Activated CD8-positive, alpha-beta T cell treated with anti-CD3 and anti-CD28 coated beads for 36 hours (primary cell): ENCODE data around the gene FBLIM1. TPM values are rescaled to one million over a fixed set of nuclear protein-coding genes. Genes with fewer than 3 reads are reported as not detected.

Experiments
- ATAC-seq: fragments of 200-7000 bp; cut with Tn5 transposase; one replicate; pipeline ENCODE4 v1.10.0; 2021; ENCODE audit warnings: mild to moderate bottlenecking, moderate library complexity
- CTCF ChIA-PET: fragments of 350-600 bp; sonication (Branson Sonifier 250); formaldehyde crosslinking; loops from one replicate; lab custom pipeline; 2021; ENCODE audit warnings: antibody characterized with exemption; lab: Charles Lee
- POLR2A ChIA-PET: fragments of 350-600 bp; sonication (Branson Sonifier 250); formaldehyde crosslinking; loops from one replicate; lab custom pipeline; 2021; ENCODE audit warnings: antibody characterized with exemption; lab: Charles Lee
- DNase-seq: peaks from one replicate; pipeline ENCODE4 v3.0.0-alpha.2; 2020
- H3K27ac Mint-ChIP-seq: one replicate; pipeline ENCODE4 v1.8.0; 2021; ENCODE audit warnings: mild to moderate bottlenecking, mixed read lengths
- H3K27me3 Mint-ChIP-seq: one replicate; pipeline ENCODE4 v1.8.0; 2021; ENCODE audit warnings: mixed read lengths
- H3K36me3 Mint-ChIP-seq: one replicate; pipeline ENCODE4 v1.8.0; 2021; ENCODE audit warnings: low read depth, mixed read lengths
- H3K4me1 Mint-ChIP-seq: one replicate; pipeline ENCODE4 v1.8.0; 2021; ENCODE audit warnings: low read depth, mixed read lengths
- H3K4me3 Mint-ChIP-seq: one replicate; pipeline ENCODE4 v1.8.0; 2021; ENCODE audit warnings: mild to moderate bottlenecking, moderate library complexity, mixed read lengths
- H3K9me3 Mint-ChIP-seq: one replicate; pipeline ENCODE4 v1.8.0; 2021; ENCODE audit warnings: mixed read lengths
- intact Hi-C: fragments of 100-400 bp; cut with micrococcal nuclease; formaldehyde crosslinking; loops from one replicate; pipeline ENCODE4 v1.10.0; 2022
- total RNA-seq, 2 experiments: library from RNA; stranded (reverse); gene quantifications; one replicate each; pipeline ENCODE4 v1.2.3, GENCODE V29; 2021
- TF ChIP-seq, protein P1 (sequence below): fragments of 200-600 bp; IDR thresholded peaks from one replicate; pipeline ENCODE4 v1.8.0; 2022; ENCODE audit warnings: antibody characterized with exemption, mild to moderate bottlenecking

FBLIM1 gene
- total RNA-seq, 2 experiments from 2014 or later: not detected

DNA sequence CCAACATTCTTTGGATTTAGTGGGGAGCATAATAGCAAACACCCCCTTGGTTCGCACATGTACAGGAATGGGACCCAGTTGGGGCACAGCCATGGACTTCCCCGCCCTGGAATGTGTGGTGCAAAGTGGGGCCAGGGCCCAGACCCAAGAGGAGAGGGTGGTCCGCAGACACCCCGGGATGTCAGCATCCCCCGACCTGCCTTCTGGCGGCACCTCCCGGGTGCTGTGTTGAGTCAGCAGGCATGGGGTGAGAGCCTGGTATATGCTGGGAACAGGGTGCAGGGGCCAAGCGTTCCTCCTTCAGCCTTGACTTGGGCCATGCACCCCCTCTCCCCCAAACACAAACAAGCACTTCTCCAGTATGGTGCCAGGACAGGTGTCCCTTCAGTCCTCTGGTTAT is 27.1 kb downstream of the FBLIM1 start:
- ChIA-PET POLR2A (no interaction called here), CTCF (no interaction called here)
- DNase-seq (no peak), ATAC-seq (no peak)
- H3K4me1 Mint-ChIP-seq: no peaks in the 10 kb centered on the region
- no peaks in the 10 kb centered on the region for H3K9me3 Mint-ChIP-seq
- H3K27me3 Mint-ChIP-seq: peaks cover under 1% of the 10 kb centered on the region
- no peak overlapping the region for H3K4me3 Mint-ChIP-seq
- no peak overlapping the region for H3K27ac Mint-ChIP-seq
- intact Hi-C loops: no loop called here
- H3K36me3 Mint-ChIP-seq: no peaks in the 10 kb centered on the region
- TF ChIP-seq, protein P1, sequence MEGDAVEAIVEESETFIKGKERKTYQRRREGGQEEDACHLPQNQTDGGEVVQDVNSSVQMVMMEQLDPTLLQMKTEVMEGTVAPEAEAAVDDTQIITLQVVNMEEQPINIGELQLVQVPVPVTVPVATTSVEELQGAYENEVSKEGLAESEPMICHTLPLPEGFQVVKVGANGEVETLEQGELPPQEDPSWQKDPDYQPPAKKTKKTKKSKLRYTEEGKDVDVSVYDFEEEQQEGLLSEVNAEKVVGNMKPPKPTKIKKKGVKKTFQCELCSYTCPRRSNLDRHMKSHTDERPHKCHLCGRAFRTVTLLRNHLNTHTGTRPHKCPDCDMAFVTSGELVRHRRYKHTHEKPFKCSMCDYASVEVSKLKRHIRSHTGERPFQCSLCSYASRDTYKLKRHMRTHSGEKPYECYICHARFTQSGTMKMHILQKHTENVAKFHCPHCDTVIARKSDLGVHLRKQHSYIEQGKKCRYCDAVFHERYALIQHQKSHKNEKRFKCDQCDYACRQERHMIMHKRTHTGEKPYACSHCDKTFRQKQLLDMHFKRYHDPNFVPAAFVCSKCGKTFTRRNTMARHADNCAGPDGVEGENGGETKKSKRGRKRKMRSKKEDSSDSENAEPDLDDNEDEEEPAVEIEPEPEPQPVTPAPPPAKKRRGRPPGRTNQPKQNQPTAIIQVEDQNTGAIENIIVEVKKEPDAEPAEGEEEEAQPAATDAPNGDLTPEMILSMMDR: no peak

DNA sequence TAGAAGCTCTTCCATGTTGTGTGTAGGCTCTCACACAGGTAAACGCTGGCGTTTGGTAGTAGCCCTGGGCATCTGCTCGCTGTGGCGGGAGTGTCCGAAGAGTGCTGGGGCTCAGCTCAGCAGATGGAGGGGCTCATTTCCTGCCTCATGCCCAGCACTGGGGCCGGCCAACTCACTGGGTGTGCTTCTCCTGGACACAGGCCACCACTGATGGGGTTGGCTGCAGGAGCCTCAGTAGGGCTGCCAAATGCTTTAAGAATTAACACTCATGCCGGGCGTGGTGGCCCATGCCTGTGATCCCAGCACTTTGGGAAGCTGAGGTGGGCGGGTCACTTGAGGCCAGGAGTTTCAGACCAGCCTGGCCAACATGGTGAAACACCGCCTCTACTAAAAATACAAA is 28.0 kb downstream of the FBLIM1 start:
- no peak for DNase-seq
- Mint-ChIP-seq H3K27ac (no peak overlapping the region), H3K27me3 (peaks cover 2% of the 10 kb centered on the region), H3K9me3 (no peaks in the 10 kb centered on the region), H3K4me3 (no peak overlapping the region), H3K36me3 (no peaks in the 10 kb centered on the region), H3K4me1 (no peaks in the 10 kb centered on the region)
- TF ChIP-seq, protein P1: no peak
- no peak for ATAC-seq
- intact Hi-C loops: no loop called here
- POLR2A ChIA-PET: no interaction called here
- CTCF ChIA-PET: interaction anchor here (1.1 kb wide), 1 partner anchor 29 kb away, joined by 5 read pairs; no protein-coding TSS in a partner anchor

DNA sequence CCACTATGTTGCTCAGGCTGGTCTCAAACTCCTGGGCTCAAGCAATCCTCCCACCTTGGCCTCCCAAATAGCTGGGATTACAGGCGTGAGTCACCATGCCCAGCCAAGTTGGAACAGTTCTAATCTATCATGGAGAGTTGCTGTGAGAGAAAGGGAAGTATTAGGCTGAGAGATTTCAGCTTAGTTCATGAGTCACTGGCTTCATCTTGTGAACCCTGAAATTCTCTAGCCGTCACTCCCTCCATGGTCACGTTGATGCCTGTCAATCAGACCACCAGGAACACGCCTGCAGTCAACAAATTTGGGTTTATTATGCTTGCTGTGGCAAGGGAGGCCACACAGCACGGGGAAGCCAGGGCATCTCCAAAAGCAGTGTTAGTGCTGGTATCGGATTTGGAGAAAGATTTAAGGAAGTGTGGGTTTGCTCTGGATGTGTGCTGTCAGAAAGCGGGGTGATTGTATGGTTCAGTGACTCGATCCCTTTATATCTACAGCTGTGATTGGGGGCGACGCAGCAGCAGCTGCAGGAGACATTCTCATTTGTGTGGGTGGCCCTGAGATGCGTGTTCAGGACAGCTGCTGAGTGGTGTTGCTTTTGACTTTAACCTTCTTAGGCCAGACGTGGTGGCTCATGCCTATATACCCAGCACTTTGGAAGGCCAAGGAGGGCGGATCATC is 30.2 kb downstream of the FBLIM1 start:
- Mint-ChIP-seq H3K27ac (no peak overlapping the region), H3K4me1 (peaks cover 2% of the 10 kb centered on the region), H3K36me3 (no peaks in the 10 kb centered on the region), H3K27me3 (peaks cover 2% of the 10 kb centered on the region), H3K4me3 (no peak overlapping the region), H3K9me3 (no peaks in the 10 kb centered on the region)
- DNase-seq (no peak), ATAC-seq (no peak)
- TF ChIP-seq, protein P1: no peak
- POLR2A ChIA-PET: no interaction called here
- intact Hi-C loops: no loop called here
- CTCF ChIA-PET: interaction anchor here (1.0 to 1.2 kb wide), 2 partner anchors 27 to 267 kb away, joined by 3 read pairs; no protein-coding TSS in a partner anchor

DNA sequence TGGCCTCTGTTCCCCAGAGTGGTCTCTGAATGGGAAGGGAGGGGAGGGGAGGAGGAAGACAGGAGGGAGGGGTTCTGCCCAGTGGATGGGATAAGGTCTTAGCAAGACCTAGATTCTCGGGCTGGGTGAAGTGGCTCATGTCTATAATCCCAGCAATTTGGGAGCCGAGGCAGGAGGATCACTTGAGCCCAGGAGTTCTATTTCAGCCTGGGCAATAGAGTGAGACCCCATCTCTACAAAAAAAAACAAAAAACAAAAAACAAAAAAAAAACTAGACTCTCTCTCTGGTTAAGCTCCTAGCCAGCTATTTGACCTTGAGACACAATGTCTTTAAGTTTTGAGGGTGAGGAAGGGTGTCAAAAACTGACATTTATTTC is 37.5 kb downstream of the FBLIM1 start:
- Mint-ChIP-seq H3K9me3 (no peaks in the 10 kb centered on the region), H3K27me3 (peaks cover 1% of the 10 kb centered on the region), H3K36me3 (no peaks in the 10 kb centered on the region), H3K4me3 (no peak overlapping the region), H3K4me1 (peaks cover 11% of the 10 kb centered on the region), H3K27ac (no peak overlapping the region)
- DNase-seq (no peak), ATAC-seq (no peak)
- intact Hi-C loops: no loop called here
- ChIA-PET CTCF (interaction anchor here (1.6 to 2.5 kb wide), 3 partner anchors 16 to 212 kb away, joined by 3 to 10 read pairs (median 3); no protein-coding TSS in a partner anchor), POLR2A (interaction anchor here (1.2 kb wide), 1 partner anchor 38 kb away, joined by 5 read pairs; no protein-coding TSS in a partner anchor)
- TF ChIP-seq, protein P1: no peak

DNA sequence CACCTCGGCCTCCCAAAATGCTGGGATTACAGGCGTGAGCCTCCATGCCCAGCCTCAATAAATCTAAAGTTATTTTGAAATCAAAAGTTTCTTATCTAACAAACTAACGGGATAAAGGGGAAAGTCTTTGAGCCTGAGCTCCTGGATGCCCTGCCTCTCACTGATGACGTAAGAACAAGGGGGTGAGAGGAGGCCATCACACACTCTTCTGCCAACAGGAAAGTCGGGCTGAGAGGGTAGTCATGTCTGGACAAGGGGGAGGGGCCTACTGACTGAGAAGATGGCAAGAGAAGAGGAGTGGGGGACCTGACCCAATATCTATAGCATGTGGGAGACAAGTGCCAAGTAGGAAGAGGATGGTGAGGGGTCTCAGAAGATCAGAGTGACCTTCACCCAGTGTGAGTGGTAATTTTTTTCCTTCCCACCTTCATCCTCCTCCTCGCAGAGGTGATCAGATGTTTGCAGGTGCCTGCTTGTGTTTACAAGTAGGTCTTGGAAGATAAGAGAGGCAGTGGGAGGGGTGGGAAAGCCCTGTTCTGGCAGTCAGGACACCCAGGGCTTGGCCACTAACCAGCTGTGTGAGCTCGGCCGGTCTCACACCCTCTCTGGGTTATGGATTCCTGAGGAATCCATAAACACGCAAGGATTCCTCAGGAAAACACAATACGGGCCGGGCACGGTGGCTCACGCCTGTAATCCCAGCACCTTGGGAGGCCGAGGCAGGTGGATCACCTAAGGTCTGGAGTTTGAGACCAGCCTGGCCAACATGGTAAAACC is 39.2 kb downstream of the FBLIM1 start:
- no peak overlapping the region for H3K27ac Mint-ChIP-seq
- TF ChIP-seq, protein P1: no peak
- peaks cover 1% of the 10 kb centered on the region for H3K27me3 Mint-ChIP-seq
- no peak for ATAC-seq
- H3K36me3 Mint-ChIP-seq: no peaks in the 10 kb centered on the region
- H3K4me3 Mint-ChIP-seq: no peak overlapping the region
- H3K9me3 Mint-ChIP-seq: no peaks in the 10 kb centered on the region
- intact Hi-C loops: no loop called here
- no peak for DNase-seq
- peaks cover 9% of the 10 kb centered on the region for H3K4me1 Mint-ChIP-seq
- ChIA-PET POLR2A (interaction anchor here (1.1 kb wide), 1 partner anchor 24 kb away, joined by 4 read pairs; no protein-coding TSS in a partner anchor), CTCF (interaction anchor here (1.6 kb wide), 1 partner anchor 18 kb away, joined by 3 read pairs; no protein-coding TSS in a partner anchor)
